Mammary epithelial cell (primary cell): Measurements from ENCODE around the gene ITPKB.

Experiments
- CTCF ChIP-seq, 2 donors: IDR thresholded peaks in 1 of 2; conservative IDR thresholded peaks in 1 of 2; 2 replicates each; pipeline ENCODE4 v1.5.1; 2011 to 2012; ENCODE audit warnings: inconsistent platforms in 2 of 2, low read length in 2 of 2, mild to moderate bottlenecking in 2 of 2, control low read depth in 1 of 2, low read depth in 1 of 2; ENCODE audit not compliant: insufficient read depth in 1 of 2; ENCODE audit errors: extremely low read depth in 1 of 2
- EZH2 ChIP-seq: IDR thresholded peaks from 2 replicates; pipeline ENCODE4 v1.6.1; 2012; ENCODE audit warnings: low read length, inconsistent platforms, borderline replicate concordance

- TF ChIP-seq CTCF (conservative IDR thresholded peaks at IDR 0.05 in 1 of 2, IDR thresholded peaks at IDR 0.05 in 1 of 2; ENCODE audit: extremely low read depth in 1 of 2, insufficient read depth in 1 of 2, low read depth in 1 of 2, low read length in 2 of 2), result no peak
- no peak for TF ChIP-seq EZH2
Observed at GRCh38 chr1:226628612-226629155, 110.4 kb downstream of the ITPKB start.
